ENCODE measurements around the gene DLX1.
"Not testable (repeated sequence)": the region's sequence is repeated elsewhere in the genome, so short reads cannot be mapped to it uniquely, and the experiment has no call there.

Gene DLX1

DNA sequence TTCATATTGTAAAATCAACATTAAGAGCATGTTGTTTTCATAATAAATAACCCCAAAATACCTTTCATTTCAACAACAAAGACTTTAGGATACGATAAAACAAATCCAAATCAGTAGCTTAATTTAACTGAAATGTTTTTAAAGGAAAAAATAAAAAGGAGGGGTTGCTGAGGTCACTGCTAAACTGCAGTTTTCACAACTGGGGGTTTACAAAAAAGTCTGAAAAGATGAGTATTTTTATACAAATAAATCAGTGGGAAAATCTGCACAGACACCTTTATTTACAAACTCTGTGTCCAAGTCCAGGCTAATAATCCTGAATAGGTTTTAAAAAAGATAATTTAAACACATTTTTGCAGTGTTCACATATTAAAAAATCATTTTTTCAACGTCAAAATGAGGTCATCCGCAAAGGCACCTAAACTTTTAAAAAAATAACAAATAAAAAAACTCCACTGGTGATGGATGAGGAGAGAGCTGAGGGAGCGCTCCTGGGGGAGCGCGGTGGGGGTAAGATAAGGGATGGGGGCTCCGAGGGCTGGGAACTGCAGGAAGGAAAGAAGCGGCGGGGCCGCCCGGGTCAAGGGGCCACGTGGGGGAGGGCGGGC, 14.3 kb downstream of the DLX1 start:
- DNase-seq: no peak

DNA sequence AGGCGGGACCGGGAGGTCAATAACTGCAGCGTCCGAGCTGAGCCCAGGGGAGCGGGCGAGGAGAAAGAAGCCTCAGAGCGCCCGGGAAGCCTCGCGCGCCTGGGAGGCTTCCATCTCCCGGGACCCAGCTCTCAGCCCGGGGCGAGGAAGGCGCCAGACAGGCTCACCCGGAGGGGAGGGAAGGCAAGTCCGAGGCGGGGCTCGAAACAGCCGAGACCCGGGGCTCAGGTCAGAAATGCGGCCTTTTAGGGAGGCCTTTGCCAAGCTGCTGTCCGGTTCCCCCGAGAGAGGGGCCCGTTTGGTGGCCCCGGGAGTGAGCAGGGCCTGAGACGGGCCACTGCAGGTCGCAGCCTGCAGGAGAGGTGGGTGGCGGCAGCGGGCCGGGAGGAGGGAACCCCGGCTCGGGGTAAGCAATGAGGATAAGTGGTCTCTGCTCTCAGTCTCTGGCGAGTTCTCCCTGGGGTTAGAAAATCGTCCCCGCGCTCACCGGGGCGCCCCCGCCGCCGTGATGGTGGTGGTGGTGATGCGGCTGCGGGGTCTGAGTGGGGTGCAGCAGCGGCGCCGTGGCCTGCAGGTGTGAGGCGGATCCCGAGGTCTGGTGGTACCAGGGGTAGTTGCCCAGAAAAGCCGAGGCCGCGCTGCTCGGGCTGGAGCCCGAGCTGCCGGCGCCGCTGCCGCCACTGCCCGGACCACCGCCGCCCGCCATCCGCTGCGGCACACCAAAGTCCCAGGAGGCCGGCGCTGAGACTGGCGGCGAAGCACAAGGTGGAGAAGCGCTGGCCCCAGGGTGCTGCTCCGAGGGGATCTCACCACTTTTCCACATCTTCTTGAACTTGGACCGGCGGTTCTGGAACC, 15.0 kb downstream of the DLX1 start:
- no peak for DNase-seq

DNA sequence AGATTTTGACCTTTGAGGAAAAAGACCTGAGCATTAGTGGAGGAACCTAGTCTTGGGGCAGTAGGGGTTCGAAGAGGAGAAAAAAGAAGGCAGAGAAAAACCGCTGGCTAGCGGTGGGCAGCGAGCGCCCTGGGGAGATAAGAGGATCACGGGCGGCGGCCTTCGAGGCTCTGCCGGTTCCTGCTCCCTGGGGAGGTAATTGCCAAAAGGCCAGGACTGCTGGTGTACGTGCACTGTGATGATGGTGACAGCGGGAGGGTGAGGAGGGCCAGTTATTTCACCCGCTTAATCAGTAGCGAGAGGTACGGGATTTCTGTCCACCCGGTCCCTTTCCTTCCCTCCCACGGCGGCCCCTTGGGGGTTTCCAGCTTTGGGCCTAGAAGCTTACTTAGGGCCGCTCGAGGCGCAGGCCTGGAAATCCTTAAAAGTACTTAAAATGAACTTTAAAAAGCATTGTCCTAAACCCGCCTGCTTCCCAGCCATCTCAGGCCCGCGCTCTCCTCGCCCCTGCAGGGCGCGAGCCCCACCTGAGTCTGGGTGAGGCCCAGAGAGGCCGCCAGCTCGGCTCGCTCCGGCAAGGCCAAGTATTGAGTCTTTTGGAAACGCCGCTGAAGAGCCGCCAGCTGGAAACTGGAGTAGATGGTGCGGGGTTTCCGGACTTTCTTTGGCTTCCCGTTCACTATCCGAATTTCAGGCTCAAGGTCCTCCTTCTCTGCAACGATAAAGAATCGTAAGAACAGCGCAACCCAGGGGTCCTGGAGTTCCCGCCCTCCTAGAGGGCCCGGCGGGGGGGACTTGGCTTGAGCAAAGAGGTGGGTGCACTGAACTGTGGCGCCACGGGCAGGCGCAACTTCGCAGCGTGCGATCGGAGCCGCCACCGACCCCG, 15.9 kb downstream of the DLX1 start:
- DNase-seq: no peak

DNA sequence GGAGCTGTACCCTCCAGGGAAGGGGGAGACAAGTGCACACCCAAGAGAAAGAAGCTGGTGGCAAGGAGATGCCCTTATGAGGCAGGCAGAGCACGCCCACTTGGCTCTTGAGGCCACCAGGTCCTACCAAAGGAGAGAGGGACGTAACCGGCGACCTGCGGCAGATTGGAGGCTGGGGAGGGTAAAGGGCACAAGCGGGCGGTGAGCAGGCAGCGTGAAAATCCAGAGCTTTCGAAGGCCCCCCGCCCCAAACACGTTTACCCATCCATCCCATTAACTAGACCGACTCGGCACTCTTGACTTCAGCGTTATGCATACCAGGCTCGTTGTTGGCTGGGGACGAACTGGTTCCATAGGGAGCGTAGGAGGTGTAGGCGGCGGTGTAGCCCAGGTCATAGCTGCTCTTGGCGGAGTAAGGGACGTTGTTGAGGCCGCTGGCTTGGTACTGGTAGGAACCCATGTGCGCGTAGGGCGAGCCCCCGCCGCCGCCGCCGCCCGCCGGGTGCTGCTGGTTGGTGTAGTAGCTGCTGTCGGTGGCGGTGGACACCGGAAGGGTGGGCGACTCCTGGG, 16.6 kb downstream of the DLX1 start:
- no peak for DNase-seq

DNA sequence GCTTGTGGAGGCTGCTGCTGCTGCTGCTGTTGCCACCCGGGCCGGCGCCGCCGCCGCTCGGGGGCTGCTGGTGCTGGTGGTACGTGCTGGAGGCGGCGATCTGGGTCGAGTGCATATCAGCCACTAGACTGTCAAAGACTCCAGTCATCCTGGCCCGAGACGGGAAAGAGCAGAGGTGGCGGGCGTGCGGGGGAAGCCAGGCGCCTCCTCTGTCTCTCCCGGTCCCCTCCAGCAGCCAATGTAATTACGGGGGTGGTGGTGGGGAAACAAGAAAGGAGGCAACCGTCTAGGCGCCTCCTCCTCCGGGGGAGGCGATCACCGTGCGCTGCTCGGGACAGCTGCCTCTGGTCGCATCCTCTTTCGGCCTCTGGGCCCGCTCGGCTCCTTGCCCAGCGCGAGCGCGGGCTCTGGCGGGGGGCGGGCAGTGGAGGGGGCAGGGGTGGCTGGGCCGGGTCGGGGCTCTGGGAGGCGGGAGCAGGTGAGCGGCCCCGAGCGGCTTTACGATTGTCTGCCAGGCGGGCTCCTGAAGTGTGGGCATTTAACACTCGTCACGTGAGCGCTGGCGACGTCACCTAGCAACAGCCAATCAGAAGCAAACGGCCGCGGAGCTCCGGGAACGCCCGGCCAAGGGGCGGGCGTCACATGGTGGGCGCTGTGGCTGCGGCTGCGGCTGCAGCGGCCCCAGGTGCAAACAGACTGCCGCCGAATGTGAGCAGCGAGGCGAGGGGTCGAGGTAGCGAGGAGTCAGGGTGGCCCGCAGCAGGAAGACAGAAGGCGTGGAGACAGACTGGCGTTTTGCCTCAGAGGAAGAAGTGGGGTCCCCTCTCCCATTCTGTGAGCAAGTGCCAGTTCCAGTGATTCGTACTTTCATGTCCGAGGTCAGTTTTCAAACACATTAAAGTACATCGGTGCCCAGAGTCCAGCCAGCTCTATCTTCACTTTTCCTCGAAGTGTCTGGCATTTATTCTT, 17.4 kb downstream of the DLX1 start, which contains the start of gene DLX2:
TSS of gene DLX2 (minus strand) at position 510 of the 969 bp plus-strand sequence. CDS start at position 148, 362 bp downstream.
- DNase-seq: peak; percentile 50

DNA sequence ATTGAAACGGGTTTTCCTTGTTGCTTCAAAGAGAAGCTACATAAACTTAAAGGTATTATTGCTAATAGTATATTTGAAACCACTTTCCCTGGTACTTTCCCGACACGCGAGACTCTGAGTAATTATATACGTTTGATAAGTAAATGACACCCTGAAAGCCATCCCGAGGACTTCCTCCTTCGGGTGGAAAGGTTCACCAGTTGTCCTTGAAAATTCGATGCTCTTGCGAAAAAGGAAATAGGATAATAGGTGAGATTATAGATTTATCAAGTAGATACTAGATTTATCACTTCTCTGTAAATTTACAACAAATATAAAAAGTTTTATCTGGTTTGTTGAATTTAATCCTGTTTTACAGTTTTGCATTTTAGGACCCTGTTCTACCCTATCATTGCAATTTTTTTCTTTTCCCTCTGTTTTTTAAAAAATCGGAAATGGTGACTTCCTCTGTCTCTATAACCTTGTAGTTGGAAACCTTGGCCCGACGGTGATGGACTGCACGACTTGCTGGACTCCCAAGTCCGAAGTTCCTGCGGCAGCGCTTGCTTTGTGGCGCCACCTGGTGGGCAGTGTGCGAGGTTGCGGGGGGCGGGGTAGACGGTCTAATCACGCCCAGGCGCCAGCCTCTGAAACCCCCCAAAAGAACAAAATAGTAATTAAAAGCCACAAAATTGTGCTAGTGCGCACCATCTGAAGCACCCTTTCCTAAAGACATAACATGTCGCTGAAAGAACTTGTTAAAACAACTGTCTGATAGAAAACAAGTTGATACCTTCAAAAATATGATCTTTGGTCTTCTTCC, 18.4 kb downstream of the DLX1 start:
- DNase-seq: peak; percentile 59

DNA sequence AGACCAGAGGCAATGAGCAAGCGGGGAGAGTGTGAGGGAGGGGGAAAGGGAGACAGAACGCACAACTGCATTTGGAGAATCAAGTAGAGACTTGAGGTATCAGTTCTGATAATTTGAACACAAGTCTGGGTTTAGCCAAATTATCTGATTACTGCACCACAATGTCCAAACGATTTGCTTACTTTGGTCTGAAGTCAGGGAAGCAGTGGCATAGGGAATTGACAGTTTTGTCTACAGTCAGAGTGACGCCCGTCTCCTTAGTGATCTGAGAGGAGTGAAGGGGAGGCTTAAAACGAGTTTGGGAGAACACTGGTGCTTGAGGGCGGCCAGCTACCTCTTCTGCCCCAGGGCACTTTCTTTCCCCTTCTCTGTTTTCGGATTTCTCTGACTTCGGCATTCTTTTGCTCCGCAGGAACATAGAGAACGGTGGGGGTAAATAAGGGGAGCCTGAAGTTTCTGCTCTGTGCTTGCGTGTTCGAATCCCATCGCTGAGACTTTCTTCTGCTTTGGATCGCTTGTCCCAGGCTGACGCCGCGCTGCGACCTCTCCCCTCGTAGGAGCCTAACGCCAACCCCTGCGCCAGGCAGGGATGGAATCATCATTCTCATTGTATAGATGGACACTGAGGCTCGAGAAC, 20.3 kb downstream of the DLX1 start:
- no peak for DNase-seq

DNA sequence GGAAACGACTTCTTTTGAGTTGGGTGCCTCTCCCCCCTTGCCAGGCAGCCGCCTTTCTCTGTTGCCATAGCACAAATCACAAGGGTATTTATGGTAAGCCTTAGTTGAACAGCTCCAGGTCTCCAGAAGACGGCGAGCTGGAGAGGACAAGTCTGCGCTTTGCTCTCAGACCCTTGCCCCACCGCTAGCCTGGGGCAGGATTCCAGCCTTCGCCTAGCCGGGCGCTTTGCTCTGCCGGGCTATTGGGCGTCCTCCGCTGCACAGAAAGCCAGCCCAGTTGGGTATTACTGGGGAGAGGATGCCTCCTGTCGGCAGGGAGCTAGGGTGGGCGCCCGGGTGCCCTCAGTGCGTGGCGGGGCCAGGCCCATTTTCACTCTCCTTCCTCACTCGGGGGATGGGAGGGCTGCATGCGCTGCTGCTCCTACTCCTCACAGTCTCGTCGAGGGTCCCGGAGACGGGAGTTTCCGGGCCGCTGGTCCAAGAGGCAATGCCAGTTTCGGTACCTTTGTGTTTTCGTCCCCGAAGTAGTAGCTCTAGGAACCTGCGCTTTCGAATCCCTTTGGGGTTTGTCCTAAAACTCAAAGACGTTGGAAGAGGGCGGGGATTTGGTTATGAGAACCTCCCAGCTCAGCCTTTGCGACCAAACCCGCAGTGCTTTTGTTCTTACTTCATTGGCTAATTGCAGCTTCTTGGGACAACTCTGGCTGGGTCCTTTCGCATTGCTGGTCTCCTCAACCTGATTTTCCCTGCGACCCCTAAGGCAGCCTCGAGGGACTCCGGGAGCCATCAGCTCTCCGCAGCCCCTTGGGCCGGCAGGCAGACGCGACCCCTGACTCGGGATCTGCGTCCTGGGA, 21.0 kb downstream of the DLX1 start:
- peak; percentile 32 for DNase-seq

DNA sequence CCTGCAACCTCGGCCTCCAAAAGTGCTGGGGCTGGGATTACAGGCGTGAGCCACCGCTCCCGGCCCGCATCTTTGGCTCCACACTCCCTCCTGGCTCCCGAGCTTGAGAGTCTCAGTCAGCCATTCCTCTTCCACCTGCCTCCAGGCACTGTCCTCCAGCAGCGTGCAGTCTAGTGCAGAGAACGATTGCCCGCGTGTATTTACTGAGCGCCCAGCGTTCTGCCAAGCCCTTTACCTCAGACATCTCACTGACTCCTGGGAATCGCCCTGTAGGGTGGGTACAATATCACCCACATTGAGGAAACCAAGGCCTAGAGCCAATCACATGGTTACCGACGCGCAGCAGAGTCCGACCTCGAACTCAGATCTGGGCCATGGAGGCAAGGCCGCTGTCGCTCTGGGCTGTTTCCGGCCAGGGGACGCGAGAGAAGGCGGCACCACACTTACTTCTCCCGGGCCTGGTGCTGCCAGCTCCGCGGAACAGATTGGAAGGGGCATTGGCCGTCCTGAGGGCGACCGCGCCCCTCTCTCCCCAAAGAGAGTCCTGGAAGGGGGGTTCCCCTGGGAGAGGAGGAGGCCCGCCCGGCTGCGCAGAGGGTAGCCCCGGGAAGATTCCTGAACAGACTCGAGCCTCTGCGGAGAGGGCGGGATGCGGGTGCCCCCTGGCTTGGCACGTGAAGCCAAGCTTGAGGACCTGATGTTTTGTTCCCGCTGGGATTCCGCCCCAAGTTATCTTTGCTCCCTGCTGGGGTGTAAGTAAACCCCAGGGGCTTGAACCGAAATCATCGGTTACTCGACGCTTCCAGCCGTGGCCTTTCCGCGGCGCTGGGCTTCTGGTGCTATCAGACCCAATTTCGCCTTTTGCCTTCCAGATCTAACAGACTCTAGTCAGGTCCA, 22.6 kb downstream of the DLX1 start:
- DNase-seq: no peak

DNA sequence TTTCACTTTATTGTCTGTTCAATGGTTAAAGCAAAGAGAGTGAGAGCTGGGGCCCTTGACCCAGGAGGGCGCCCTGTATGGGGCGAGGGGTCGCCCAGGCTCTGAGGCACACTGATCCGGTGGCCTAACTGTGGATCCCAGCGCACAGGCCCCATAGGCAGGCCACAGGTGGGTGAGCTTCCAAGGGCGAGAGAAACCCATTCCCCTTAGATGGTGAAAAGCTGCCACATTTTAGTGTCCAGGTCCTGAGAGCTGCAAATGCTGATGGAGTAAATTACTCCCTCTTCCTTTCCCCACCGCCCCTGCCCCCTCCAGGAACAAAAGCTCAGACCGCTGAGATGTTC, 23.3 kb downstream of the DLX1 start:
- DNase-seq: no peak

DNA sequence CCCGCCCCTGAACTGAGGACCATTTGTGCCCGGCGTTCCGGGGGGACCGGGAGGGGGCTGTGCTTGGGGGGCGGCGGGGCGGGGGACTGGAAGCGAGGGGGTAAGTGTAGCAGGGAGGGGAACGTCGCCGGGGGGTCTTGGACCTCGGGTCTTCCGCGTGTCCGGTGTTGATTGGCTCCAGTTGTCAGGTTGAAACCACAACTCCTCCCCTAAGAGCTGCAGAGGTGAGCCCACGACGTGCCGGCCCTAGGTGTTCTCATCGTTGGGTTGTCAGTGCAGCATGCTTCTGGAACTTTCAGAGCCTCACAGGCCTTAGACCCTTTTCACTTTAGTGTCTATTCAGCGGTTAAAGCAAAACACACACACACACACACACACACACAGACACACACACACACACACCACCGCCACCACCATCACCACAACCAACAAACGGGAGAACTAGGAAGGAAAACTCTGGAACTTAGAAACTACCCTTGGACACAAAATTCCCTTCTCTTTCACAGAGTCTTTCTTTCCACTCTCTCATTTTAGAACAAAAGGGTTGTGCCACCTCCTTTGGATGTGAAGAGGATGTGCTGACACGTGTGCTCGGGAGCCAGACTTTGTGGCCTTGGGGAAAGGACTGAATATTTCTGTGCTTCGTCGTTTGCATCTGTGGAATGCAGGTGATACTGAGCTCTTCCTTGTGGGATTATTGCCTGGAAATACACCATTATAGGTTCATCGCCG, 24.1 kb downstream of the DLX1 start:
- no peak for DNase-seq

DNA sequence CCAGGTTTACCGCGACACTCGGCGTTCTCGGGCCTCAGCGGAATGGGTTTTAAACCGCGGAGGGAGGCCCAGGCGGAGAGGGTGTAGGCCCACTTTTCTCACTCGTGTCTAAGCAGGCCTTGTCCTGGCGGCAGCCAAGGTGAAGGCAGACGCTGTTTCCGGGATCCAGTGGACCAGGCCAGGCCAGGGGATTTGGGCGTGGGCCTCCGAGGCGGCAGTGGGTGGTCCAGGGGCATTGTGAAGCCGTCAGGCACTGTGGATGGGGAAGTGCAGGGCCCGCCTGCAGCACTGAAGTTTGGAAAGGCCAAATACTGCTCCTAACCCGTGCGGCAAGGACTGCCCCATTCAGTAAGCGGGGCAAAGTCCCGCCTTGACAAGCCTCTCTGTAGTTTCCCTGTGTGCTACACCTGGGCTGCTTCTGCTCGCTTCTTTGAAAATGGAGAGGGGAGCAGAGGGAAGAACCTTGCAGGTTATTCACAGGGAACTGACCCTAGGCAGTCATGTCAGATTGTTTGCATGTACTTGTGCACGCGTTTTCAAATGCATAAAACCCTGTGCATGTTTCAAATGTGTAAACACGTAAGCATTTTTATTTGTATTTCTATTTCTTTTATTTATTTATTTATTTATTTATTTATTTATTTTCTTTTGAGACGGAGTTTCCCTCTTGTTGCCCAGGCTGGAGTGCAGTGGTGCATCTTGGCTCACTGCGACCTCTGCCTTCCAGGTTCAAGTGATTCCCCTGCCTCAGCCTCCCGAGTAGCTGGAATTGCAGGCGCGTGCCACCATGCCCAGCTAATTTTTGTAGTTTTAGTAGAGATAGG, 24.9 kb downstream of the DLX1 start:
- DNase-seq: no peak

DNA sequence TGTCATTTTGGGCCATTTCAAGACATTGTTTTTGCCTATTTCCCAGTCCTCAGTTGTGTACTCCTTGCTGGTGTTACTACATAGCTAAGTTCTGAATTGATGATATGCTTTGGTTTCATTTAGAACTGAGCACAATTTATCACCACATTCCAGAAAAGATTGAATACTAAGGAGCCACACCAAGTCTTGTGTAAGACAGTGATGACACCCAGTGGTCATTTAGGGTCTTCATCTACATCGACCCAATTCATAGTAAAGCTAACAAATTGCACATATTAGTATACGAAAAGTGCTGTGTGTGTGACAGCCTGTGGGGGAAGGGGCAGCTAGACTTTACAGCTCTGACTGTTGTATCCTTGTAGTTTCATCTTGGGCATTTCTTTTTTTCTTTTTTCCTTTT, 28.3 kb downstream of the DLX1 start:
- DNase-seq: no peak

DNA sequence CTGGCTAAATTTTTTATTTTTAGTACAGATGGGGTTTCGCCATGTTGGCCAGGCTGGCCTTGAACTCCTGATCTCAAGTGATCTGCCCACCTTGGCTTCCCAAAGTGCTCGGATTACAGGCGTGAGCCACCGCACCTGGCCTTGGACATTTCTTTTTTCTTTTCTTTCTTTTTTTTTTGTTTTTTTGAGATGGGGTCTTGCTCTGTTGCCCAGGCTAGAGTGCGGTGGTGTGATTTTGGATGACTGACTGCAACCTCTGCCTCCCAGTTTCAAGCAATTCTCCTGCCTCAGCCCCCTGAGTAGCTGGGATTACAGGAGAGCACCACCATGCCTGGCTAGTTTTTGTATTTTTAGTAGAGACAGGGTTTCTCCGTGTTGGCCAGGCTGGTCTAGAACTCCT, 28.9 kb downstream of the DLX1 start:
- DNase-seq: not testable (repeated sequence)

DNA sequence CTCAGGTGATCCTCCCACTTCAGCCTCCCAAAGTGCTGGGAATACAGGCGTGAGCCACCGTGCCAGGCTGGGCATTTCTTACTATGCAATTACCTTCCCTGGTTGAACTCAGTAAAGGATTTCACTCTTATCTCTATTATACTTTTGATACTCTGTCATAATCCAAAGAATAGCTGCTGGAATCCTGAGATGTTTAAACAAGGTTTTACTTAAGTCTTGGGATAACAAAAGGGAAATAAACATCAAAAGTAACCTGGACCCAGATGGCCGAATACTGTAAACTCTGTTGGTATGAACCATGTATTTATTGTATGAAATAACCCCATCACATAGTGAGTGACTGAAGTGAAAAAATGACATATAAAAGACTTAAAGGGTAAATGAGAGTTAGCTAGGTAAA, 29.3 kb downstream of the DLX1 start:
- DNase-seq: no peak

DNA sequence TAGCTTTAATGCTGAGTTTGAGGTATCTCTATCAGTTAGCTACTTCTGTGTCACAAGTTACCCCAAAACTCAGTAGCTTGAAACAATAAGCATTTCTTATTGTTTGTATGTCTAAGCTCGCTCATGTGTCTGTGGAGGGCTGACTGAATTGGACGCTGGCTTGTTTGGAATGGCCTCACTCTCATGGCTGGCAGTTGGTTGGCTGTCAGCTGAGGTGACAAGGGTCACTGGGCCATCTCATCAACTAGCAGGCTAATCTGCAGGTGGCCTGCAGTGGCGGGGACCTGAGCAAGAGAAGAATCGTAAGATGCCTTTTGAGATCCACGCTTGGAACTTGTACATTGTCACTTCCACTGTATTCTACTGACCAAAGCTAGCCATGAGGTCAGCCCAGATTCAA, 30.8 kb downstream of the DLX1 start:
- DNase-seq: no peak

DNA sequence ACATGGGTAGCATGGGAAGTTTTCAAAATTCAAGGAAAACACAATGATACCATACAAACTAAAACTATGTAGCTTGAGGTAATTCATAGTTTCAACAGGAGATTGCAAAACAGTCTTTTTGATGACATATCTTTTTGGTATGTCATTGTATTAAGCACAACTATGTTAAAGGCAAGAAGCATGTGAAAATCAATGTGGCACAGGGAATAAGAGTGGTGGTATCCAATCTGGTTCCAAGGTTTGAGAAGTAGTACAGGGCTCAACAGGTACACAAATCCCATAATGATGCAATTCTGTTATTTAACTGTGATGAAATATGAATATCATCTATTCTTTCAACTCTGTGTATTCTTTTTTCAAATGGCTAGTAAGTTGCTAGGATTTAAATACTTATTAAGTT, 33.8 kb downstream of the DLX1 start:
- no peak for DNase-seq

Data from activated CD4-positive, alpha-beta T cell treated with anti-CD3 and anti-CD28 coated beads, Interleukin-2, amount 50 U/mL, for 1 hour (primary cell).